ENCODE data around the gene CFAP58.

CFAP58 gene

GRCh38 chr10:104353325-104354048 is at the start of gene CFAP58:
Gene CFAP58 (plus strand): TSS chr10:104353833. CDS start chr10:104353898, 65 bp downstream.
- peak; percentile 86 for DNase-seq

GRCh38 chr10:104304356-104304745 is 49.3 kb upstream of the CFAP58 start:
- DNase-seq, result no peak

- DNase-seq, result no peak
These were observed 48.7 kb upstream of the CFAP58 start for GRCh38 chr10:104304927-104305326.

GRCh38 chr10:104306897-104307296 is 46.7 kb upstream of the CFAP58 start:
- no peak for DNase-seq

GRCh38 chr10:104307576-104308438 is 45.8 kb upstream of the CFAP58 start:
- no peak for DNase-seq

GRCh38 chr10:104308439-104308903 is 45.2 kb upstream of the CFAP58 start:
- DNase-seq, result no peak

GRCh38 chr10:104309980-104310978 is 43.4 kb upstream of the CFAP58 start:
- no peak for DNase-seq

GRCh38 chr10:104311184-104311720 is 42.4 kb upstream of the CFAP58 start:
- no peak for DNase-seq

- DNase-seq, result no peak
These were observed 38.8 kb upstream of the CFAP58 start for GRCh38 chr10:104314591-104315485.

GRCh38 chr10:104315486-104315921 is 38.1 kb upstream of the CFAP58 start:
- DNase-seq, result no peak

GRCh38 chr10:104316321-104317099 is 37.1 kb upstream of the CFAP58 start:
- DNase-seq, result no peak

- no peak for DNase-seq
These were observed 36.3 kb upstream of the CFAP58 start for GRCh38 chr10:104317269-104317710.

- DNase-seq, result no peak
These were observed 35.8 kb upstream of the CFAP58 start for GRCh38 chr10:104317726-104318299.

GRCh38 chr10:104318326-104318725 is 35.3 kb upstream of the CFAP58 start:
- no peak for DNase-seq

GRCh38 chr10:104318810-104319741 is 34.6 kb upstream of the CFAP58 start:
- DNase-seq, result no peak

- DNase-seq, result no peak
These were observed 32.4 kb upstream of the CFAP58 start for GRCh38 chr10:104321226-104321625.

- no peak for DNase-seq
These were observed 31.8 kb upstream of the CFAP58 start for GRCh38 chr10:104321725-104322415.

- DNase-seq, result no peak
These were observed 31.2 kb upstream of the CFAP58 start for GRCh38 chr10:104322416-104322782.
